ACC112 (cell line): ENCODE data around the gene MYO3A.

Source experiments
- H2AFZ ChIP-seq: fragments of 200-600 bp; sonication (generic); one replicate; pipeline ENCODE4 v1.6.0; 2017; ENCODE audit warnings: antibody characterized with exemption, low read length; ENCODE audit not compliant: unreplicated experiment
- H3K27ac ChIP-seq: fragments of 200-600 bp; sonication (generic); 2 replicates; pipeline ENCODE4 v1.5.1; 2014; ENCODE audit warnings: low read depth, mild to moderate bottlenecking, antibody characterized with exemption, low read length, moderate library complexity
- H3K27me3 ChIP-seq: fragments of 200-600 bp; sonication (generic); 2 replicates; pipeline ENCODE4 v1.6.1; 2014; ENCODE audit warnings: mild to moderate bottlenecking, antibody characterized with exemption, low read length, moderate library complexity, mixed read lengths; ENCODE audit not compliant: insufficient read depth
- H3K36me3 ChIP-seq: fragments of 200-600 bp; sonication (generic); 2 replicates; pipeline ENCODE4 v1.6.1; 2016; ENCODE audit warnings: mild to moderate bottlenecking, antibody characterized with exemption, low read length, moderate library complexity, mixed read lengths; ENCODE audit not compliant: insufficient read depth
- H3K4me1 ChIP-seq: fragments of 200-600 bp; sonication (generic); one replicate; pipeline ENCODE4 v1.6.1; 2016; ENCODE audit warnings: low read length, mixed read lengths; ENCODE audit not compliant: insufficient read depth, unreplicated experiment, control insufficient read depth
- H3K4me3 ChIP-seq: fragments of 200-600 bp; sonication (generic); 2 replicates; pipeline ENCODE4 v1.5.1; 2014; ENCODE audit warnings: mild to moderate bottlenecking, low read depth, low read length
- H3K79me2 ChIP-seq: fragments of 200-600 bp; sonication (generic); one replicate; pipeline ENCODE4 v1.6.0; 2016; ENCODE audit warnings: low read length; ENCODE audit not compliant: control insufficient read depth, unreplicated experiment, insufficient read depth

The MYO3A gene

GRCh38 chr10:26254616-26255015 lies 320.6 kb downstream of the MYO3A start:
- no peak overlapping the region for H3K4me3 ChIP-seq
- no peak overlapping the region for H2AFZ ChIP-seq
- H3K4me1 ChIP-seq: no peaks in the 10 kb centered on the region
- H3K36me3 ChIP-seq: no peaks in the 10 kb centered on the region
- H3K27ac ChIP-seq: no peak overlapping the region
- H3K27me3 ChIP-seq: peaks cover 2% of the 10 kb centered on the region; the same call in 1 of the 2 replicates
- no peaks in the 10 kb centered on the region for H3K79me2 ChIP-seq

GRCh38 chr10:26259341-26259740 lies 325.3 kb downstream of the MYO3A start:
- H3K4me3 ChIP-seq: no peak overlapping the region

More at GRCh38 chr10:26259341-26259740, 325.3 kb downstream of the MYO3A start:
- Histone ChIP-seq H3K79me2 (no peaks in the 10 kb centered on the region), H3K36me3 (no peaks in the 10 kb centered on the region), H2AFZ (no peak overlapping the region), H3K4me1 (no peaks in the 10 kb centered on the region), H3K27ac (no peak overlapping the region), H3K27me3 (peaks cover 6% of the 10 kb centered on the region; the same call in 1 of the 2 replicates)
